HG03280 (cell line): ENCODE measurements around the gene OTOGL.
A peak's percentile ranks its signal among the peaks of the same experiment; 100 is the strongest.
"Not testable (repeated sequence)": the region's sequence is repeated elsewhere in the genome, so short reads cannot be mapped to it uniquely, and the experiment has no call there.

Experiments used
- ATAC-seq: cut with Tn5 transposase; IDR thresholded peaks from one replicate; pipeline ENCODE4 v1.9.1; 2021; ENCODE audit warnings: mild to moderate bottlenecking, moderate library complexity; ENCODE audit not compliant: unreplicated experiment

OTOGL gene

GRCh38 chr12:80268924-80269749 lies 169.8 kb downstream of the OTOGL start:
- no peak for ATAC-seq

- peak; percentile 61 for ATAC-seq
Observed at GRCh38 chr12:80269803-80270552, 170.6 kb downstream of the OTOGL start.

GRCh38 chr12:80271780-80272179 lies 172.4 kb downstream of the OTOGL start:
- ATAC-seq: no peak

GRCh38 chr12:80272387-80272915 lies 173.1 kb downstream of the OTOGL start:
- ATAC-seq: no peak

GRCh38 chr12:80273144-80273543 lies 173.8 kb downstream of the OTOGL start:
- ATAC-seq: no peak

GRCh38 chr12:80277732-80278131 lies 178.4 kb downstream of the OTOGL start:
- ATAC-seq: no peak

- no peak for ATAC-seq
Observed at GRCh38 chr12:80282226-80282625, 182.9 kb downstream of the OTOGL start.

- no peak for ATAC-seq
Observed at GRCh38 chr12:80282761-80283160, 183.4 kb downstream of the OTOGL start.

- peak; percentile 40 for ATAC-seq
Observed at GRCh38 chr12:80291108-80291754, 191.9 kb downstream of the OTOGL start.

GRCh38 chr12:80293347-80293746 lies 194.0 kb downstream of the OTOGL start:
- peak; percentile 67 for ATAC-seq

GRCh38 chr12:80293759-80294158 lies 194.4 kb downstream of the OTOGL start:
- ATAC-seq: peak; percentile 79

- no peak for ATAC-seq
Observed at GRCh38 chr12:80299219-80299618, 199.9 kb downstream of the OTOGL start.

GRCh38 chr12:80299976-80300375 lies 200.6 kb downstream of the OTOGL start:
- ATAC-seq: peak; percentile 71

GRCh38 chr12:80307436-80307835 lies 208.1 kb downstream of the OTOGL start:
- ATAC-seq: not testable (repeated sequence)

GRCh38 chr12:80313209-80313608 lies 213.9 kb downstream of the OTOGL start:
- no peak for ATAC-seq

GRCh38 chr12:80314741-80315140 lies 215.4 kb downstream of the OTOGL start:
- no peak for ATAC-seq

GRCh38 chr12:80316222-80316621 lies 216.9 kb downstream of the OTOGL start:
- no peak for ATAC-seq

- ATAC-seq: no peak
Observed at GRCh38 chr12:80317307-80317706, 218.0 kb downstream of the OTOGL start.

- no peak for ATAC-seq
Observed at GRCh38 chr12:80317899-80318298, 218.6 kb downstream of the OTOGL start.

- no peak for ATAC-seq
Observed at GRCh38 chr12:80320121-80320678, 220.9 kb downstream of the OTOGL start.

GRCh38 chr12:80321653-80322052 lies 222.3 kb downstream of the OTOGL start:
- no peak for ATAC-seq
